Measurements from ENCODE around the gene CSKMT. TPM values are rescaled to one million over a fixed set of nuclear protein-coding genes. Genes with fewer than 3 reads are reported as not detected.
"Not testable (repeated sequence)": the region's sequence is repeated elsewhere in the genome, so short reads cannot be mapped to it uniquely, and the experiment has no call there.

Gene CSKMT
- total and polyA plus RNA-seq, 2 experiments from 2014 or later = 11.0 to 14.1 TPM

DNA sequence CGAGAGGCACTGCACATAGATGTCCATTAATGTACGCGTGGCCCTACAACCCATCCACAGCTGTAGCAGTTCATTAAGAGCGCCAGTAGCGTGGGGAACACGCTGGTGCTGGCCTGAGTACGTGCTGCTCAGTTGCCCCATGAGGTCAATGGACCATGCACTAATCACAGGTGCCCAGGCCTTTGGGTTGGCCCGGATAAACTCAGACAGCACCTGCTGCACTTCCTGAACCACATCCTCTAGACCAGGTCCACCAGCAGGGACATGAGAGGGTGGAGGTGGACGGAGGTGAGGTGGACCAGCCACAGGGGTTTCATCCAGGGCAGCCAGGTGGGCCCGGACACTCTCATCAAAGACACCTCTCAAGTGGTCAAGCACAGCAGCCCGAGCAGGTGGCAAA, 15.6 kb upstream of the CSKMT start:
- H3K4me1 ChIP-seq (ENCODE audit: low read depth) = peaks cover 4% of the 10 kb centered on the region
- no peak overlapping the region for H3K4me3 ChIP-seq
- TF ChIP-seq, protein P1, sequence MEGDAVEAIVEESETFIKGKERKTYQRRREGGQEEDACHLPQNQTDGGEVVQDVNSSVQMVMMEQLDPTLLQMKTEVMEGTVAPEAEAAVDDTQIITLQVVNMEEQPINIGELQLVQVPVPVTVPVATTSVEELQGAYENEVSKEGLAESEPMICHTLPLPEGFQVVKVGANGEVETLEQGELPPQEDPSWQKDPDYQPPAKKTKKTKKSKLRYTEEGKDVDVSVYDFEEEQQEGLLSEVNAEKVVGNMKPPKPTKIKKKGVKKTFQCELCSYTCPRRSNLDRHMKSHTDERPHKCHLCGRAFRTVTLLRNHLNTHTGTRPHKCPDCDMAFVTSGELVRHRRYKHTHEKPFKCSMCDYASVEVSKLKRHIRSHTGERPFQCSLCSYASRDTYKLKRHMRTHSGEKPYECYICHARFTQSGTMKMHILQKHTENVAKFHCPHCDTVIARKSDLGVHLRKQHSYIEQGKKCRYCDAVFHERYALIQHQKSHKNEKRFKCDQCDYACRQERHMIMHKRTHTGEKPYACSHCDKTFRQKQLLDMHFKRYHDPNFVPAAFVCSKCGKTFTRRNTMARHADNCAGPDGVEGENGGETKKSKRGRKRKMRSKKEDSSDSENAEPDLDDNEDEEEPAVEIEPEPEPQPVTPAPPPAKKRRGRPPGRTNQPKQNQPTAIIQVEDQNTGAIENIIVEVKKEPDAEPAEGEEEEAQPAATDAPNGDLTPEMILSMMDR (IDR thresholded peaks at IDR 0.05; ENCODE audit: low read depth, low read length) = no peak
- no peaks in the 10 kb centered on the region for H3K27me3 ChIP-seq
- H3K27ac ChIP-seq = no peak overlapping the region
- H3K36me3 ChIP-seq = peaks cover 15% of the 10 kb centered on the region
- H3K9me3 ChIP-seq (ENCODE audit: low read depth) = no peaks in the 10 kb centered on the region
- no peak for DNase-seq (ENCODE audit: low read depth in 1 of 2, low spot score in 1 of 2)

DNA sequence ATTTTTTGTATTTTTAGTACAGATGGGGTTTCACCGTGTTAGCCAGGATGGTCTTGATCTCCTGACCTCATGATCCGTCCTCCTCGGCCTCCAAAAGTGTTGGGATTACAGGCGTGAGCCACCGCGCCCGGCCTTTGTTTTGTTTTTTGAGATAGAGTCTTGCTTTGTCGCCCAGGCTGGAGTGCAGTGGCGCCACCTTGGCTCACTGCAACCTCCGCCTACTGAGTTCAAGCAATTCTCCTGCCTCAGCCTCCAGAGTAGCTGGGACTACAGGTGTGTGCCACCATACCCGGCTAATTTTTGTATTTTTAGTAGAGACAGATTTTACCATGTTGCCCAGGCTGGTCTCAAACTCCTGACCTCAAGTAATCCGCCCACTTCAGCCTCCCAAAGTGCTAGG, 14.8 kb upstream of the CSKMT start:
- not testable (repeated sequence) for H3K4me3 ChIP-seq; H3K9me3 ChIP-seq (ENCODE audit: low read depth); DNase-seq (ENCODE audit: low read depth in 1 of 2, low spot score in 1 of 2); H3K27me3 ChIP-seq; H3K4me1 ChIP-seq (ENCODE audit: low read depth); H3K27ac ChIP-seq
- H3K36me3 ChIP-seq = peaks cover 15% of the 10 kb centered on the region

DNA sequence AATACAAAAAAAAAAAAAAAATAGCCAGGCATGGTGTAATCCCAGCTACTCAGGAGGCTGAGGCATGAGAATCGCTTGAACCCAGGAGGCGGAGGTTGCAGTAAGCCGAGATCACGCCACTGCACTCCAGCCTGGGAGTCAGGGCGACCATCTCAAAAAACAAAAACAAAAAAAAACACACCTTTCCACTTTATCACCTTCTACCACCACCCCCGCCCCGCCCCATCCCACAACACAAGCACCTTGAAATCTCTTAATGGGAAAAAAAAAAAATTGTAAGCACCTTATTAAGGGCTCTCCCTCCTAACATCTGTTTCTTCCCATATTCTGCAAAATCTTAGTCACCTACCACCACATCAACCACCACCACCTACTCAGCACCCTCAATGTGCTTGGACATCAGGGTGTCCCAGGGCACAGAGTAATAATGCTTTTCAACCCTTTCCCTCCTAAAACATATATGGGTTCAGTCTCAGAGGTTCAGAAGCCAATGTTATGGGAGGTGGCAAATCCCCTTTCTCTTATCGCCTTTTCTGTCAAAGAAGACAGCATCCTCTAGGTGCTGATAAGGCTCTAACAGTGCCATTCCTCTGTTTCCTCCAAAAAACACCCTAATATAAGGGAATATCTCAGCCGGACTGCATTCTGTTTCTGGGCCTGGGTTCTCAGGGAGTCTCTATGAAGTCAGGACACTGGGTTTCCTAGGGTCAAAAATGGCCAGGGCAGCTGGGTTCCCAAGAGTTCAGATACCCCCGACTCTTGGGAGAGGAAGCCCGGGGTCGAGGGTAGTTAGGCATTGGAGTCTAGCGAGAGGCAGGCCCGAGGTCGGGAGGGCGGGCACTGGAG, 12.7 kb upstream of the CSKMT start:
- Histone ChIP-seq H3K27me3 (no peaks in the 10 kb centered on the region), H3K36me3 (peaks cover 15% of the 10 kb centered on the region), H3K4me1 (ENCODE audit: low read depth) (no peaks in the 10 kb centered on the region), H3K9me3 (ENCODE audit: low read depth) (no peaks in the 10 kb centered on the region), H3K4me3 (peak overlapping the region; percentile 69), H3K27ac (peak overlapping the region; percentile 90)
- TF ChIP-seq, protein P1 (IDR thresholded peaks at IDR 0.05; ENCODE audit: low read depth, low read length) = no peak
- no peak for DNase-seq (ENCODE audit: low read depth in 1 of 2, low spot score in 1 of 2)

DNA sequence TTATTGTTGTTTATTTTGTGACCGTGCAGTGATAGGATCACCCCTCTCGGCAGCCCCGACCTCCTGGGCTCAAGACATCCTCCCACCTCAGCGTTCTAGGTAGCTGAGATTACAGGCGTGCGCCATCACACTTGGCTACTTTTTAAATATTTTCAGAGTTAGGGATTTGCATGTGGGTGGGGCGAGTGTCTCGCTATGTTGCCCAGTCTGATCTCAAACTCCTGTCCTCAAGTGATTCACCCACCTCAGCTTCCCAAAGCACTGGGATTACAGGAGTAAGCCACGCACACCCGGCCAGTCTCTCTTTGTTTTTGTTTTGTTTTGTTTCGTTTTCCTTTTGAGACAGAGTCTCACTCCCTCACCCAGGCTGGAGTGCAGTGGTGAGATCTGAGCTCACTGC, 10.8 kb upstream of the CSKMT start:
- Histone ChIP-seq H3K36me3 (peaks cover 5% of the 10 kb centered on the region), H3K27ac (no peak overlapping the region)

DNA sequence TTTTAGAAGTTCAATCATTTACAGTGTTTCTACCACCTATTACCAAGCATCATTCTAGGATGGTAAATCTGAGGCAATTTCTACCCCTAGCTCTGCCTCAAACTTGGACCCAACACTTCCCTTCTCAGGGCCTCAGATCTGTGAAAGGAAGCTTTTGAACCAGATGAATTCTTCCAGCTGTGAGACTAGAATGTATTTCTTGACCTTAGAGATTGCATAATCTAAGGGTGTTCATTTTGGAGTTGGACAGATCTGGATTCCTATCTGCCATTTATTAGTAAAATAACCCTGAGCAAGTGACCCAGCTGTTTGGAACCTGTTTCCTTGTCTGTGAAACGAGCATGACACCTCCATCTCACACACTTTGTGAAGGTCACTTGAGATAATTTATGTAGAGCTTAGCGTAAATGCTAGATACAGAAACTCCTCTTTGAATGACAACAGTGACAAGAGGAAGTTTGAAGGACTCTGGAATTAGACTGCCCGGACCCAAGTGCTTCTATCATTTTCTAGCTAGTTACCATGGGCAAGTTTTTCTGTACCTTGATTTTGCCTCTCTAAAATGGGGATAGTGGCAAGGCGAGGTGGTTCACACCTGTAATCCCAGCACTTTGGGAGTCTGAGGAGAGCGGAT, 8.2 kb upstream of the CSKMT start:
- Histone ChIP-seq H3K27ac (peak overlapping the region; percentile 74), H3K4me1 (ENCODE audit: low read depth) (no peaks in the 10 kb centered on the region), H3K27me3 (no peaks in the 10 kb centered on the region), H3K36me3 (no peaks in the 10 kb centered on the region), H3K9me3 (ENCODE audit: low read depth) (no peaks in the 10 kb centered on the region), H3K4me3 (no peak overlapping the region)
- DNase-seq (ENCODE audit: low read depth in 1 of 2, low spot score in 1 of 2) = peak in 1 of 2 donors; percentile 6
- TF ChIP-seq, protein P1 (IDR thresholded peaks at IDR 0.05; ENCODE audit: low read depth, low read length) = no peak

More for the DNA sequence above, 10.8 kb upstream of the CSKMT start:
- no peaks in the 10 kb centered on the region for H3K27me3 ChIP-seq
- H3K4me1 ChIP-seq (ENCODE audit: low read depth) = no peaks in the 10 kb centered on the region
- TF ChIP-seq, protein P1 (IDR thresholded peaks at IDR 0.05; ENCODE audit: low read depth, low read length) = no peak
- no peak overlapping the region for H3K4me3 ChIP-seq
- no peaks in the 10 kb centered on the region for H3K9me3 ChIP-seq (ENCODE audit: low read depth)
- no peak for DNase-seq (ENCODE audit: low read depth in 1 of 2, low spot score in 1 of 2)
